Inflammatory macrophage (primary cell): ENCODE measurements around the gene NHP2.

Experiments
- DNase-seq, 2 donors: peaks; one replicate each; pipeline ENCODE4 v3.0.0-alpha.2; 2020 to 2022

NHP2 gene

GRCh38 chr5:178114325-178115135, 39.2 kb downstream of the NHP2 start:
- DNase-seq: no peak

DNA sequence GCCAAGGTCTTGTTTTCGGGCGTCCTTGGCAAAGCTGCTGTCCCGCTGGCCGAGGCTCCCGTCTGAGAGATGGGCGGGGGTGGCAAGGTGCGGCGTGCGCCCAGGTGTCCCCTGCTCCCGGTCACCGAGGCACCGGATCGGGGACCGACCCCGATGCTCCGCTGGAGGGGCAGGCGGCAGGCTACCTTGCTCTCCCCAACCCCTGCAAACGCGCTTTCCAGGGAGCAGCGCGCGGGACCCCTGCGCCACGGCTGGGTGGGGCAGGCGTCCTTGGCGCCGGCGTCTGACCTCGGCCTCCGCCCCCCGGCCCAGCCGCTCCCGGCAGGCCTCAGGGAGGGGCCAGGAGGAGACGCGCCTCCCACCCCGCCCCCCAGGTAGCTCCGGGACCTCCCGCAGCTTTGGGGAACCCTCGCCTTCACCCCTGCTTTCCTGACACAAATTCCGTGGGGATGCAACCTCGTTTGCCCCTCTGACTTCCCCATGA, 39.8 kb downstream of the NHP2 start:
- DNase-seq: no peak

DNA sequence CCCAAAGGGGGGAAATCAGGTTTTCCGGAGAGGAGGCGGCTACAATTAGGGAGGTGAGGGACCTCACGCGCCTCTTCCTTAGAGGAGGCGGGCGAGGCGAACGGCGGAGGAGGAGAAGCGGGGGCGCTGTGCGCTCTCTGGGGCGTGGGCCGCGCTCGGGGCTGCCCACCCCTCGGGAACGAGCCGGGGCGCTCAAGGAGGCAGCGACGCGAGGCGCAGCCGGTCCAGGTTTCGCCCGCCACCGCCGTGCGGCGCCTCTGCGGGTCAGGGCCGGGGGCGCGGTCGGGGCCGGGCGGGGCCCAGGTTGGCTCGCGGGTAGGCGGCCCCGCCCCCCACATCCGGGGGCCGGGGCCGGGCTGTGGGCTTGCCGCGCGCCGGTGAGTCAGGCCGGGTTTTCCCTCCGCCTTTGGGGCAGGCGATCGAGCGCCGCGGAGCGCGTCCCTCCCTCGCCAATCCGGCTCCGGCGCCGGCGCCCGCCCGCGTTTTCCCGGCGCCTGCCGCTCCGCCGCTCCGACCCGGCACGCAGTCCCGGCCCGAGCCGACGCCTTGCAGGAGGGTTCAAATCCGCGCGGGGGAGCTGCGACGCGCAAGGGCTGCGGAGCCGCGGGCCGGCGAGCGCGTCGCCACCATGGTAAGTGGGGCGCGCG, 40.4 kb downstream of the NHP2 start, which contains the start of gene N4BP3:
Gene N4BP3 (plus strand): TSS at position 392 of the 647 bp plus-strand sequence. CDS start 6,052 bp downstream, outside the sequence.
- DNase-seq: peak; percentile 6 to 32

- DNase-seq: no peak
Measured at GRCh38 chr5:178112545-178112944, 41.1 kb downstream of the NHP2 start.

- DNase-seq: no peak
Measured at GRCh38 chr5:178111925-178112324, 41.8 kb downstream of the NHP2 start.

GRCh38 chr5:178110511-178110910, 43.2 kb downstream of the NHP2 start:
- DNase-seq: no peak

- peak; percentile 40 to 58 for DNase-seq
Measured at GRCh38 chr5:178108966-178109365, 44.7 kb downstream of the NHP2 start.

- DNase-seq: no peak
Measured at GRCh38 chr5:178108446-178108845, 45.2 kb downstream of the NHP2 start.

GRCh38 chr5:178107756-178108310, 45.9 kb downstream of the NHP2 start:
- no peak for DNase-seq

- DNase-seq: no peak
Measured at GRCh38 chr5:178106556-178107239, 47.0 kb downstream of the NHP2 start.

DNA sequence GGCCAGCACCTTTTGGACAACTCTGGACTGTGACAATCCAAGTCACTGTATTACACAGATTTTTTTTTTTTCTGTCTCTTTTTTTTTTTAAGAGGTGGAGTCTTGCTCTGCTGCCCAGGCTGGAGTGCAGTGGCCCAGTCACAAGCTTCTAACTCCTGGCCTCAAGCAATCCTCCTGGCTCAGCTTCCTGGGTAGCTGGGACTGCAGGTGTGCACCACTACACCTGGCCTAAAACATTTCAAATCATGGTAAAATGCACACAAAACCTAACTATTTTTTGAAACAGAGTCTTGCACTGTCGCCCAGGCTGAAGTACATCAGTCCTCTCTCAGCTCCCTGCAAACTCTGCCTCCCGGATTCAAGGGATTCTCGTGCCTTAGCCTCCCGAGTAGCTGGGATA, 47.6 kb downstream of the NHP2 start:
- no peak for DNase-seq

DNA sequence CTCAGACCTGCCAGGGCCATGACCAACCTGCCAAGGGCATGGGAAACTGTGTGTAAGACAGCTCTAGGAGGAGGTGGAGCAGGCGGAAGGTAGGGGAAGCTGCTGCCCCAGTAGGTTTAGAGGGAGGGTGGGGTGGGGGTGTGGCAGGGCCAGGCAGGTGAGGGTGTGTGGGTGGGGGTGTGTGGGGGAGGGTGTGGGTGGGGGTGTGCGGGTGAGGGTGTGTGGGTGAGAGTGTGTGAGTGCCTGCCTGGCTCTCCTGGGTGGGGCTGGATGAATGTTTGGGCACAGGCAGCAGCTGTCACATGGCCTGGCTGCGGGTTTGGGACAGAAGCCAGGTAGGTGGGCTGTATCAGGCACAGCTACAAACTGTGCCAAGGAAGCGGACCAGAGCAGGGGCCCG, 49.2 kb downstream of the NHP2 start:
- no peak for DNase-seq

GRCh38 chr5:178103612-178104011, 50.1 kb downstream of the NHP2 start:
- DNase-seq: no peak
